ENCODE data around the gene ESR1.

ESR1 gene

DNA sequence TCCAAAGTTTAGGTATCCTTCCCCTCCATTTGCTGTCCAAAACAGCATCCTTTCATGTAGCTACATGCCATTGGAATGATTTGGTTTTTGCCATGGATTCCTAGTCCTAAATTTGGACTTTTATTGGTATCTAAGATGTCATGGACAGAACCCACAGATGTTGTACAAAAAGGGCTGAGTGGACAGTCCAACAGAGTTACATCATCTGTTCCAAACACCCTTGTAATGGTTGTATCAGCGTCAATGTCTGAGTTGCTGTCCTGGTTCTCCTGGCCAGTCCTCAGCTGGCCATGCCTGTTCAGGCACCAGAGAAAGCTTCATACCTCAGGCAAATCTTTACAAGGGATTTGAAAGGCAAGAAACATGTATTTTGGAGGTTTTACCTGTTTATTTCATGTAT, 191.3 kb downstream of the ESR1 start:
- no peaks in the 10 kb centered on the region for H3K36me3 ChIP-seq
- TF ChIP-seq, protein P1, sequence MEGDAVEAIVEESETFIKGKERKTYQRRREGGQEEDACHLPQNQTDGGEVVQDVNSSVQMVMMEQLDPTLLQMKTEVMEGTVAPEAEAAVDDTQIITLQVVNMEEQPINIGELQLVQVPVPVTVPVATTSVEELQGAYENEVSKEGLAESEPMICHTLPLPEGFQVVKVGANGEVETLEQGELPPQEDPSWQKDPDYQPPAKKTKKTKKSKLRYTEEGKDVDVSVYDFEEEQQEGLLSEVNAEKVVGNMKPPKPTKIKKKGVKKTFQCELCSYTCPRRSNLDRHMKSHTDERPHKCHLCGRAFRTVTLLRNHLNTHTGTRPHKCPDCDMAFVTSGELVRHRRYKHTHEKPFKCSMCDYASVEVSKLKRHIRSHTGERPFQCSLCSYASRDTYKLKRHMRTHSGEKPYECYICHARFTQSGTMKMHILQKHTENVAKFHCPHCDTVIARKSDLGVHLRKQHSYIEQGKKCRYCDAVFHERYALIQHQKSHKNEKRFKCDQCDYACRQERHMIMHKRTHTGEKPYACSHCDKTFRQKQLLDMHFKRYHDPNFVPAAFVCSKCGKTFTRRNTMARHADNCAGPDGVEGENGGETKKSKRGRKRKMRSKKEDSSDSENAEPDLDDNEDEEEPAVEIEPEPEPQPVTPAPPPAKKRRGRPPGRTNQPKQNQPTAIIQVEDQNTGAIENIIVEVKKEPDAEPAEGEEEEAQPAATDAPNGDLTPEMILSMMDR (IDR thresholded peaks at IDR 0.05), result no peak

DNA sequence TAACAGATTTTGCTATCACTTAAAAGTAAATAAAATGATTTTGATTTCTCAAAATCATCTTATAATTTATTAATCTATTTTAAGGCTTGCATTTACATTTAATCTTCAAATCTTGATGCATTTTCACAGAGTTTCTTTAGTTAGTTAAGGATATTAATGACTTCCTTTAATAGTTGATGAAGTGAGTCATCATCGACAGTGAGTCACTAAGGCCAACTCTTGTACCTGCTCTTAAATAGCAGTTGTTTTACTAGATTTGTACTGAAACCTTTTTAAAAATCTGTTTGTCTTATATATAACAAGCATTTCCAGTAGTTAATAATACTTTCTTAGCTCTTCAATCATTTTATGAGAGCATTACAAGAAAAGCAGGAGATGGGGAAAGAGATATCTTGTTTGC, 191.7 kb downstream of the ESR1 start:
- no peak overlapping the region for H3K4me3 ChIP-seq (ENCODE audit: low read depth in 1 of 2, low read length in 1 of 2)
- no peaks in the 10 kb centered on the region for H3K9me3 ChIP-seq
- TF ChIP-seq, protein P1 (IDR thresholded peaks at IDR 0.05), result no peak
- no peak overlapping the region for H3K27ac ChIP-seq
- no peaks in the 10 kb centered on the region for H3K36me3 ChIP-seq
- no peaks in the 10 kb centered on the region for H3K4me1 ChIP-seq (ENCODE audit: control insufficient read depth in 1 of 2, insufficient read depth in 1 of 2, low read depth in 1 of 2, low read length in 1 of 2)
- no peaks in the 10 kb centered on the region for H3K27me3 ChIP-seq

More for the DNA sequence above, 191.3 kb downstream of the ESR1 start:
- Histone ChIP-seq H3K27ac (no peak overlapping the region), H3K4me3 (ENCODE audit: low read depth in 1 of 2, low read length in 1 of 2) (no peak overlapping the region), H3K4me1 (ENCODE audit: control insufficient read depth in 1 of 2, insufficient read depth in 1 of 2, low read depth in 1 of 2, low read length in 1 of 2) (no peaks in the 10 kb centered on the region), H3K9me3 (no peaks in the 10 kb centered on the region), H3K27me3 (no peaks in the 10 kb centered on the region)

DNA sequence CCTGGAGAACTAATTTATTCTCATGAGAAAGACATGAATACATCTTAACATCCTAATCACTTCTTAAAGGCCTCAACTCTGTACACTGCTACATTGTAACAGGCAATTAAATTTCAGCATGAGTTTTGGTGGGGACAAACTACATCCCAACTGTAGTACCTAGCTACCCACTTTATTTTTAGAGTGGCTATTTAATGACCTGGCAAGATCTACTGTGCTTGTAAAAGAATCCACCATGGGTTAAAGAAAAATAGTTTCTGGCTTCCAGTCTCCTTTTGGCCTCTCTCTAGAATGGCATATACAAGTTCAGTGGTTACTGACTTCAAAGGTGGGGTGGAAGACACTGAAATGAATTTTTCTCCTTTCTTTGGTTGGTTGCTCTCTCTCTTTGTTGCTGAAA, 193.9 kb downstream of the ESR1 start:
- no peaks in the 10 kb centered on the region for H3K4me1 ChIP-seq (ENCODE audit: control insufficient read depth in 1 of 2, insufficient read depth in 1 of 2, low read depth in 1 of 2, low read length in 1 of 2)
- H3K4me3 ChIP-seq (ENCODE audit: low read depth in 1 of 2, low read length in 1 of 2), result no peak overlapping the region
- no peak overlapping the region for H3K27ac ChIP-seq
- H3K27me3 ChIP-seq, result no peaks in the 10 kb centered on the region
- no peaks in the 10 kb centered on the region for H3K9me3 ChIP-seq
- TF ChIP-seq, protein P1 (IDR thresholded peaks at IDR 0.05), result no peak
- no peaks in the 10 kb centered on the region for H3K36me3 ChIP-seq

DNA sequence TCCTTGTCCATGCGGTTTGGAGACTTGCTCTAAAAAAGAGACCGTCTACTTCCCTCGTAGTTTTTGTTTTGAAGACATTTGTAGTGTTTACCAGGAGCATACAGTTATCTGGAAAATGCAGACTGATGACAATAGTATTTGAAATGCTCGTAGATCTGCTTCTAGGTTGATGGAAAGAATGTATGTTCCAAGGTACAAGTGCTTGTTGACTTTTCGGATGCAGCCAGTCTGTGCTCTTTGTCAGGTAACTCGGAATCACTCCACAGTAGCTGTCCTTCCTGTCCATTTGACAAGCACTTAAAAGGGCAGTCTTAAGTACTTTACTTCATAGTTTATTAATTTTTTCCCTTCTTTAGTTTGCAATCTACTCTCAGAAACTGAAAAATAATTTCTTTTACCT, 194.8 kb downstream of the ESR1 start:
- no peaks in the 10 kb centered on the region for H3K27me3 ChIP-seq
- H3K4me3 ChIP-seq (ENCODE audit: low read depth in 1 of 2, low read length in 1 of 2), result no peak overlapping the region
- no peak overlapping the region for H3K27ac ChIP-seq
- TF ChIP-seq, protein P1 (IDR thresholded peaks at IDR 0.05), result no peak
- H3K4me1 ChIP-seq (ENCODE audit: control insufficient read depth in 1 of 2, insufficient read depth in 1 of 2, low read depth in 1 of 2, low read length in 1 of 2), result no peaks in the 10 kb centered on the region
- no peaks in the 10 kb centered on the region for H3K36me3 ChIP-seq
- H3K9me3 ChIP-seq, result no peaks in the 10 kb centered on the region

DNA sequence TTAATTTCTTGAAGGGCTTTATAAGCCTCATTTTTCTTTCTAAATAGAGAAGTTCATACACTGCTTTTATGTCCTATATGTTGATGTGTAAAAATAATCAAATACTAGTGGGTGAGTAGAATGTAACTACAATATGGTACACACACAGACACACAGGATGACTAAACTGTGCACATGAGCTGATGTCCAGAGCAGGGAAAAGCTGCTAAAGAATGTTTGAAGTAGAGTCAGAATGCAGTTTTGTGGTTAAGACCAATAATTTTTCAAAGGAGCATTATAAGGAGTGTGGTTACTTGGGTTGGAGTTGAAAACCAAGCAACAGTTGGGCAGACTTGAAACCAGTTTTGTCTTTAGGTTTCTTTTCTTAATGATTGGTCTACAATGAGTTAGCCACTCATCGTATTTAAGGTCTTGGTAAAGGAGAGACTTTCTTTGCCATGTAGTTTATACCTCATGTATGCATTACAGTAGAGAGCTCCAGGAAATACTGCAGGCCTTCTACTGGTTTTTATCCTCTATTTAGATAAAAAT, 196.6 kb downstream of the ESR1 start:
- no peaks in the 10 kb centered on the region for H3K9me3 ChIP-seq
- TF ChIP-seq, protein P1 (IDR thresholded peaks at IDR 0.05), result no peak

DNA sequence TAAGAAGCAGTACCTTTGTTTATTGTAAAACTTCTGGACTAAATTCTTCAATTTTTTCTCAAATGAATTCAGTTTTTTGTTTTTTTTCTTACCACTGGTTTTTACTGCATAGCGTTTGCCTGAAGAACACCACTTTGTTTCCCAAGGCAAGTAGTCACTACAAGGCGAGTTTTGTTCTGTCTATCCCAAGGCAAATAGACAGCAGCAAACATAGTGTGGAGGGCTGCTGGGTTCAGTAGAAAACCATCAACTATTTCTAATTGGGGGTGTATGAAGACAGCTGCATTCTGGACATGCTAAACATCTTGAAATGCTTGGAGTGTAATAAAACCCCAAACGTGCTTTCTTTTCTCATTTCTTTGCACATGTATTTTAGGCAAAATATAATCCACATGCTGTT, 197.4 kb downstream of the ESR1 start:
- no peaks in the 10 kb centered on the region for H3K4me1 ChIP-seq (ENCODE audit: control insufficient read depth in 1 of 2, insufficient read depth in 1 of 2, low read depth in 1 of 2, low read length in 1 of 2)
- H3K4me3 ChIP-seq (ENCODE audit: low read depth in 1 of 2, low read length in 1 of 2), result no peak overlapping the region
- no peaks in the 10 kb centered on the region for H3K9me3 ChIP-seq
- H3K36me3 ChIP-seq, result no peaks in the 10 kb centered on the region
- TF ChIP-seq, protein P1 (IDR thresholded peaks at IDR 0.05), result no peak
- H3K27ac ChIP-seq, result no peak overlapping the region
- H3K27me3 ChIP-seq, result no peaks in the 10 kb centered on the region

More for the DNA sequence above, 196.6 kb downstream of the ESR1 start:
- H3K4me3 ChIP-seq (ENCODE audit: low read depth in 1 of 2, low read length in 1 of 2), result no peak overlapping the region
- H3K4me1 ChIP-seq (ENCODE audit: control insufficient read depth in 1 of 2, insufficient read depth in 1 of 2, low read depth in 1 of 2, low read length in 1 of 2), result no peaks in the 10 kb centered on the region
- no peak overlapping the region for H3K27ac ChIP-seq
- no peaks in the 10 kb centered on the region for H3K36me3 ChIP-seq
- H3K27me3 ChIP-seq, result no peaks in the 10 kb centered on the region
